Aorta (tissue), 5 donors: ENCODE results near the gene PARM1. TPM values are rescaled to one million over a fixed set of nuclear protein-coding genes. Genes with fewer than 3 reads are reported as not detected.

Experiments used
- ATAC-seq: fragments of 200-7000 bp; cut with Tn5 transposase; one replicate; pipeline ENCODE4 v1.9.1; 2022; ENCODE audit warnings: moderate library complexity; ENCODE audit not compliant: low FRiP score
- DNase-seq, 2 donors: peaks; one replicate each; pipeline ENCODE4 v3.0.0-alpha.2; 2020
- H3K27ac ChIP-seq, 2 donors: one replicate each; pipeline ENCODE4 v1.5.1; 2013; ENCODE audit warnings: low read length in 2 of 2, mild to moderate bottlenecking in 2 of 2, moderate library complexity in 2 of 2, control low read depth in 1 of 2, inconsistent platforms in 1 of 2, low read depth in 1 of 2
- H3K27me3 ChIP-seq, 2 donors: one replicate each; pipeline ENCODE4 v1.6.1; 2013; ENCODE audit warnings: control low read depth in 1 of 2, low read length in 1 of 2, mild to moderate bottlenecking in 1 of 2, moderate library complexity in 1 of 2; ENCODE audit not compliant: insufficient read depth in 2 of 2, control insufficient read depth in 1 of 2
- H3K36me3 ChIP-seq, 2 donors: one replicate each; pipeline ENCODE4 v1.6.1; 2013; ENCODE audit warnings: control low read depth in 1 of 2, low read length in 1 of 2, mild to moderate bottlenecking in 1 of 2; ENCODE audit not compliant: insufficient read depth in 2 of 2, control insufficient read depth in 1 of 2
- H3K4me1 ChIP-seq, 2 donors: one replicate each; pipeline ENCODE4 v1.6.1; 2013; ENCODE audit warnings: low read length in 2 of 2, control low read depth in 1 of 2, mild to moderate bottlenecking in 1 of 2, moderate library complexity in 1 of 2; ENCODE audit not compliant: insufficient read depth in 2 of 2, control insufficient read depth in 1 of 2
- H3K4me3 ChIP-seq, 2 donors: one replicate each; pipeline ENCODE4 v1.5.1; 2013; ENCODE audit warnings: low read length in 2 of 2, control low read depth in 1 of 2, mild to moderate bottlenecking in 1 of 2
- H3K9me3 ChIP-seq: one replicate; pipeline ENCODE4 v1.6.1; 2013; ENCODE audit warnings: mild to moderate bottlenecking, low read length; ENCODE audit not compliant: control insufficient read depth
- WGBS, 2 donors: extraction: QIAGEN DNeasy Blood & Tissue Kit; methylation state at CpG; one replicate each; pipeline ENCODE4 v1.1.7; 2013; 5-methylcytosine and 5-hydroxymethylcytosine counted together
- intact Hi-C, 2 donors: fragments of 100-400 bp; cut with DNase I; formaldehyde crosslinking; loops; one replicate each; pipeline versions ENCODE4 v1.14.2 to v1.15.0; 2022
- polyA plus RNA-seq, 2 donors: library from polyadenylated mRNA; stranded (reverse); fragments of 200-250 nt; gene quantifications; one replicate each; pipeline ENCODE4 v1.2.3, GENCODE V29; 2013
- total RNA-seq, 2 donors: library from RNA; stranded (reverse); fragmentation: NEBNext Ultra II Directional; extraction: Animal tissue kit (Norgen Biotek cat#: 25700); gene quantifications; one replicate each; pipeline ENCODE4 v1.2.1, GENCODE V29; 2021
- donor health status: healthy with polysubstance abuse.
- donor health status: Bipolar disorder and iron deficiency.
- donor health status: DM: no; HTN: no; CAD: no.
- donor health status: DM: no; HTN: no; CAD: no.
- donor health status: DM: yes; HTN: yes; CAD: no.

PARM1 gene
- total and polyA plus RNA-seq, 4 donors = 42.6 to 202 (median 80.4) TPM

DNA sequence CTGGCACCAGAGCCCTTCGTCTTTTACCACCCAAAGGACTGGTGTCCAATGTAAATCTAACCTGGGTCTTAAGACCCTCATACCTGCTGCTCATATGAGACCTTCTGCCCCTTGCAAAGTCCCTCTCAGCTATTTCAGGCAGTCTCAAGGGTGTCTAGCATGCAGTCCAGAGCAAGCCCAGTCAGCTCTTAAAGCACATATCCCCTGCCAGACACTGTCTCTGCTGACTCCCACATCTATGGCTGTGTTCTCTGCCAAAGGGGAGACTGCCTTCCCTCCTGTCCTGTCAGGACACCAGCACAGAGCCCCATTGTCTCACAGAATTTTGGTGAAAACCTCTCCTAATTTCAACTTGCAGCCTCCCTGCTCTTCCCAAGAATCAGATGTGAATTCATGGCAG lies 118.5 kb downstream of the PARM1 start:
- Histone ChIP-seq H3K4me1 (no peaks in the 10 kb centered on the region), H3K27me3 (no peaks in the 10 kb centered on the region), H3K36me3 (peaks cover 0 to 9% of the 10 kb centered on the region in 2 donors), H3K27ac (no peak overlapping the region), H3K9me3 (peaks cover 1% of the 10 kb centered on the region), H3K4me3 (no peak overlapping the region)
- WGBS, 2 donors = 96 to 100% methylated on average over 1 of the region's 1 CpG
- ATAC-seq (no peak), DNase-seq (no peak)
- intact Hi-C loops = no loop called here

DNA sequence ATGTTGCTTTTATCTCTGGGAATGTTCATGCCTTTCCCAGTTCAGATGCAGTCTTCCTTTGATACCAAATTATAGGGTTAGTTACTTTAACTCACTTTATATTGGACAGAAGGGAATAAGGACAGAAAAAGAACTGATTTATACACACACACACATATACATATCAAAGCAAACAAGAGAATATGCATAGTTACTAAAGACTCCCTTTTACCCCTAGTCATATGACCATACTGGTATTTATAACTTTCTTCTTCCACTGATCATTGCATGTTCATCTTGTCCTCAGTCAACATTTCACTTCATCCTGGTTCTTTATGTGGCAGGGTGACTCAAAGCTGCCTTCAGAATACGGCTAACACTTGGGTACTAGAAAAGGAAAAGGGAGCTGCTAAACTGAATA lies 120.4 kb downstream of the PARM1 start:
- 78 to 81% methylated on average over 1 of the region's 1 CpG for WGBS, 2 donors
- no peak for ATAC-seq
- intact Hi-C loops = no loop called here
- Histone ChIP-seq H3K27ac (no peak overlapping the region), H3K4me1 (no peaks in the 10 kb centered on the region), H3K4me3 (no peak overlapping the region), H3K27me3 (no peaks in the 10 kb centered on the region), H3K9me3 (peaks cover 1% of the 10 kb centered on the region), H3K36me3 (peaks cover 0 to 7% of the 10 kb centered on the region in 2 donors)
- DNase-seq = no peak

DNA sequence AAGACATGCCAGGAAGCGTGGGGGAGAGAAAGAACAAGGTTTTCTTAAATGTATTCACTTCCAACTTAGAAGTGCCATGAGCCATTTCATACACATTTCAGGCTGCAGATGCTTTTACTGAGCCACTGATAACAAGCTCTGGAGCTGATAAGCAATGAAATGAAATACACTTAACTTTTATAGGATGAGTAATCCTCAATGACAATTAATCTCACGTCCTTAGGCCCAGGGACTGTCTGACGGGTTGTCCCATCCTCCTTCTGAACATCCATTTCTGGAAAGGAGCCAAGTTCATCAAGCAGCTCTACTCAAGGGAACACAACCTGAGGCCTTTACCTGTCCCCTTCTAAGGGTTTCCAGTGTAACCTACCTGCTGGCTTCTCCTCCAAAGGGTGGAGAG lies 121.2 kb downstream of the PARM1 start:
- Histone ChIP-seq H3K4me1 (no peaks in the 10 kb centered on the region), H3K4me3 (no peak overlapping the region), H3K36me3 (peaks cover 0 to 2% of the 10 kb centered on the region in 2 donors), H3K27me3 (no peaks in the 10 kb centered on the region), H3K27ac (no peak overlapping the region), H3K9me3 (peaks cover 1% of the 10 kb centered on the region)
- no peak for ATAC-seq
- 84 to 96% methylated on average over 3 of the region's 3 CpGs for WGBS, 2 donors
- no peak for DNase-seq
- intact Hi-C loops = no loop called here

DNA sequence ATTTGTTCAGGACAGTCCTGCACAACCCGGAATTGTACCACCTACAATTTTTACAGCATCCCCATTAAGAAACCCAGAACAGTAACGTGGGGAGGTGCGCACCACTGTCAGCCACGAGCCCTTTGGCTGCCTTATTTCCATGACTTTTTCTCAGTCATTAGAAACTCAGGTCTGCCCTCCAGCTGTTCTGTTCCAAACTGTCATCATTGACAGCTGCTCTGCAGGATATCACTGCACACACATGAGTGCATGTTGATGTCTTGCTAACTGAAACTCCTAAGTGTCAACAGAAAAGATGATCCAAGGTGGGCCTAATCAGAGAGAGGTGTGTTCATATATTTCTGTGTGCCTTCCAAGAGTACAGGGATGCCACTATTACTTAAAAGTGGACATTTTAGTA lies 123.4 kb downstream of the PARM1 start:
- H3K27me3 ChIP-seq = no peaks in the 10 kb centered on the region
- intact Hi-C loops = no loop called here
- no peak overlapping the region for H3K4me3 ChIP-seq
- 79 to 85% methylated on average over 4 of the region's 4 CpGs for WGBS, 2 donors
- no peak for ATAC-seq
- no peaks in the 10 kb centered on the region for H3K4me1 ChIP-seq
- peaks cover 1% of the 10 kb centered on the region for H3K9me3 ChIP-seq
- no peak overlapping the region for H3K27ac ChIP-seq
- H3K36me3 ChIP-seq = no peaks in the 10 kb centered on the region
- no peak for DNase-seq

DNA sequence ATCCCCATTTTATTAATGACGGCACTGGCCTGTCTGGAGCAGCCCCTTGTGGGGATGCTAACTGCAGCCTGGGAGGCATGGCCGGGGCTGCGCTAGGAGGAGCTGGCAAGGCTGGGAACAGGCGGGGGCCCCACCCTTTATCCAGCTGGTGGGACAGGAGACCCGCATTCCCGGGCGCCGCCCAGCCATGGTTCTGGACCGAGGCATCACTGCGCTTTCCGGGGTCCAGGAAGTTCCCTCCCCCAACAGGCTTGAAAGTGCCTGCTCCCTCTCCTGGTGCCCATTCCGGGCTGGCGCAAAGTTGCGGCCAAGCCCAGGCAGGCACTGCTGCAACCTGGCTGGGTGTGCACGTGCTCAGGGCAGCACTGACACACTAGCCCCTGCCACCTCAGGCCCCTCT lies 124.5 kb downstream of the PARM1 start:
- DNase-seq = no peak
- Histone ChIP-seq H3K4me1 (peaks cover 0 to 4% of the 10 kb centered on the region in 2 donors), H3K36me3 (no peaks in the 10 kb centered on the region), H3K4me3 (no peak overlapping the region), H3K27ac (no peak overlapping the region), H3K27me3 (no peaks in the 10 kb centered on the region), H3K9me3 (peaks cover 1% of the 10 kb centered on the region)
- intact Hi-C loops = no loop called here
- no peak for ATAC-seq
- WGBS, 2 donors = 95 to 97% methylated on average over 15 of the region's 15 CpGs

DNA sequence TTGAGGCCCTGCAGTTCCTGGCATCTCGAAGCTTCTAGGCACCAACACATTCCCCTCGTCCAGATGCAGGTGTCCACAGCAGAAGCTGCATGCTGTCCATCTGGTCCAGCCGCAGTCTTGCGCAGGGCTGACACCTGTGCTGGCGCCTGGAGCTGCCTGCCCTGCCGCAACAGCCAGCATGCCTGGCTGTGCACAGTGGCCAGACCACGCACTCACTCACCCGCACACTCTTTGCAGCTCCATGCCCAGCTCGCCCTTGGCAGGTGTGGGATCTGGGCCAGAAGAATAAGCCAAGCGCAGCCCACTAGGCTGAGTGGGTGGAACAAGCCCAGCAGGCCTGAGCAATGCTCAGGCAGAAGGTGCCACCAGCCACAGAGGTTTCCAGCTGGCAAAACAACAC lies 125.6 kb downstream of the PARM1 start:
- Histone ChIP-seq H3K36me3 (no peaks in the 10 kb centered on the region), H3K27me3 (no peaks in the 10 kb centered on the region), H3K27ac (no peak overlapping the region), H3K9me3 (peaks cover 1% of the 10 kb centered on the region), H3K4me3 (no peak overlapping the region), H3K4me1 (peaks cover 0 to 4% of the 10 kb centered on the region in 2 donors)
- WGBS, 2 donors = 66 to 79% methylated on average over 10 of the region's 10 CpGs
- DNase-seq (no peak), ATAC-seq (no peak)
- intact Hi-C loops = no loop called here

DNA sequence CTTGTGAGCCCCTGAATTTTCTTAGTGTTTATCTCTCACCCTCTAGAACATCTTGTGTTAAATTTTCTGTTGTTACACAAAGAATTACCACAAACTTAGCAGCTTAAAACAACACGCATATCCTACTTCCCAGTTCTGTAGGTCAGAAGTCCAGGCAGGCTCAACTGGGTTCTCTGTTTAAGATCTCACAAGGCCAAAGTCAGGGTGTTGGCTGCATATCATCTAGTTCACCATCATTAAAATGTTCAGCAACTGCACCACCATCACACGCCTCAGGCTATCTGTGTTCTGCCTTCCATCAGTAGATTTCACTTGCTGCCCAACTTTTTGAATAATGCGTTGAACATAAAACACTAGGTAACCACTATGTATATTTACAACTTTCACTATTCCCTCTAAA lies 130.5 kb downstream of the PARM1 start:
- Histone ChIP-seq H3K4me1 (peaks cover 0 to 4% of the 10 kb centered on the region in 2 donors), H3K4me3 (no peak overlapping the region), H3K27me3 (no peaks in the 10 kb centered on the region), H3K27ac (no peak overlapping the region), H3K36me3 (no peaks in the 10 kb centered on the region), H3K9me3 (no peaks in the 10 kb centered on the region)
- WGBS, 2 donors = 97 to 98% methylated on average over 3 of the region's 3 CpGs
- DNase-seq (no peak), ATAC-seq (no peak)
- intact Hi-C loops = no loop called here

DNA sequence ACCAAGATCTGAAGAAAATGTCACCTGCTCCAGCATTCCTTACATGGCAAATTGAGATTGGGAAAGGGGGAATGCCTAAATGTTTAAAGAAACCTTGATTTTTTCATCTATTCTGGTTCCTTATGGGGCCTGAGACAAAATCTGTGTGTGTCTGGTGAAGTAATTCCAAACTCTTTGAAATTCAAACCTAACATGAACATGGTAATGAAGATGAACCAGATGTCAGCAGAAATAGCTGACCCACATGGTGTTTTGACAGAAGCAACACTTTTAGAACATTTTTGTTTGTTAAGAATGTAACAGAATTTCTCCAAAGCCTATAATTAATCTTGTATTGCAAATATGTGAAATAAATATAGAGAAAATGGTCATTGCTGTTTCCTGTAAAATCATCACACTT lies 133.0 kb downstream of the PARM1 start:
- H3K27me3 ChIP-seq = no peaks in the 10 kb centered on the region
- intact Hi-C loops = no loop called here
- peaks cover 0 to 4% of the 10 kb centered on the region in 2 donors for H3K4me1 ChIP-seq
- DNase-seq (no peak), ATAC-seq (no peak)
- no peak overlapping the region for H3K27ac ChIP-seq
- no peaks in the 10 kb centered on the region for H3K9me3 ChIP-seq
- no peaks in the 10 kb centered on the region for H3K36me3 ChIP-seq
- no peak overlapping the region for H3K4me3 ChIP-seq

DNA sequence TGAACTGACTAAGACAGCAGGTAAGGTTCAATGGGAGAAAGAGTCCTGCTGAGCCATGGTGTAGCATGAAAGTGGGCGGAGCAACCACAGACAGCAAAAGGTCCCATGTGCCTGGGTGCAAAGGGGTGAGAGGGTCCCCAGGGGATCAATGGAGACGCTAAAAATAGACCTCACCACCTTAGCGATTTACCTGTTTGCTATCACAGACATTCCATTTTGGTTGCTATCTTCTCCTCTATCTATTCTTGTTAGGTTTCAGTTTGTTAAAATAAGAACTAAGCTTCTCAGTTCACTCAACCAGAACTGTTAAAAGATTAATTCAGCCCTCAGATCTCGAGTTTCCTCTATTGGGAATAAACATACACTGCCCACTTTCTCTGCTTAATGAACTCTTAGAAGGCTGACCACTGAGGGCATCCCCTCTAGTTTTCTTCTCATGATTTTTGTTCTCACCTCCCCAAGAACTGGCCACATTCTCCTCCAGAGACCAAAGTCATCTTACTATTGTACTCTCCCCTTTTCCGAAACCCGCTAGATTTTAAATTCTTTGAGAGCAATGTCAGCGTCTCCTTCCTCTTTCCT lies 136.7 kb downstream of the PARM1 start:
- Histone ChIP-seq H3K36me3 (no peaks in the 10 kb centered on the region), H3K4me3 (no peak overlapping the region), H3K4me1 (no peaks in the 10 kb centered on the region), H3K27ac (no peak overlapping the region), H3K9me3 (no peaks in the 10 kb centered on the region), H3K27me3 (no peaks in the 10 kb centered on the region)
- intact Hi-C loops = no loop called here
- 85 to 86% methylated on average over 7 of the region's 7 CpGs for WGBS, 2 donors
- no peak for DNase-seq
- no peak for ATAC-seq
